Esophagus (tissue), 2 donors: ENCODE results near the gene FMC1. TPM values are rescaled to one million over a fixed set of nuclear protein-coding genes. Genes with fewer than 3 reads are reported as not detected.
"Not testable (repeated sequence)": the region's sequence is repeated elsewhere in the genome, so short reads cannot be mapped to it uniquely, and the experiment has no call there.

Experiments
- H3K27ac ChIP-seq, 2 donors: one replicate each; pipeline ENCODE4 v1.5.1; 2013; ENCODE audit warnings: low read depth in 2 of 2, mild to moderate bottlenecking in 2 of 2, inconsistent platforms in 1 of 2, low read length in 1 of 2, moderate library complexity in 1 of 2
- H3K27me3 ChIP-seq, 2 donors: one replicate each; pipeline ENCODE4 v1.6.1; 2013; ENCODE audit warnings: low read length in 2 of 2, control low read depth in 1 of 2, mild to moderate bottlenecking in 1 of 2; ENCODE audit not compliant: insufficient read depth in 2 of 2, control insufficient read depth in 1 of 2
- H3K36me3 ChIP-seq, 2 donors: one replicate each; pipeline ENCODE4 v1.6.1; 2013; ENCODE audit warnings: low read length in 1 of 2; ENCODE audit not compliant: control insufficient read depth in 2 of 2, insufficient read depth in 2 of 2
- H3K4me1 ChIP-seq, 2 donors: one replicate each; pipeline ENCODE4 v1.6.1; 2013; ENCODE audit warnings: low read length in 1 of 2; ENCODE audit not compliant: control insufficient read depth in 2 of 2, insufficient read depth in 2 of 2
- H3K4me3 ChIP-seq, 2 donors: one replicate each; pipeline ENCODE4 v1.5.1; 2013; ENCODE audit warnings: low read length in 2 of 2, mild to moderate bottlenecking in 2 of 2, low read depth in 1 of 2, moderate library complexity in 1 of 2
- H3K9me3 ChIP-seq, 2 donors: one replicate each; pipeline ENCODE4 v1.6.1; 2013; ENCODE audit warnings: mild to moderate bottlenecking in 2 of 2, low read depth in 1 of 2, low read length in 1 of 2, moderate library complexity in 1 of 2; ENCODE audit not compliant: control insufficient read depth in 2 of 2, insufficient read depth in 1 of 2
- WGBS, 2 donors: extraction: QIAGEN DNeasy Blood & Tissue Kit; methylation state at CpG; one replicate each; pipeline ENCODE4 v1.1.7; 2013; 5-methylcytosine and 5-hydroxymethylcytosine counted together
- polyA plus RNA-seq, 2 donors: library from polyadenylated mRNA; stranded (reverse); fragments of 200-250 nt; gene quantifications; one replicate each; pipeline ENCODE4 v1.2.3, GENCODE V29; 2013
- donor health status: healthy with polysubstance abuse.
- donor health status: Bipolar disorder and iron deficiency.

FMC1 gene
- polyA plus RNA-seq, 2 donors = 13.2 to 22.7 TPM

GRCh38 chr7:139339025-139339424 is 2.1 kb upstream of the FMC1 start:
- Histone ChIP-seq H3K27ac (no peak overlapping the region), H3K4me3 (no peak overlapping the region), H3K36me3 (no peaks in the 10 kb centered on the region), H3K27me3 (no peaks in the 10 kb centered on the region), H3K9me3 (no peaks in the 10 kb centered on the region), H3K4me1 (no peaks in the 10 kb centered on the region)
- 94% methylated on average over 2 of the region's 2 CpGs for WGBS, 2 donors

- H3K27me3 ChIP-seq = no peaks in the 10 kb centered on the region
- H3K4me1 ChIP-seq = no peaks in the 10 kb centered on the region
- H3K9me3 ChIP-seq = no peaks in the 10 kb centered on the region
- no peaks in the 10 kb centered on the region for H3K36me3 ChIP-seq
- WGBS, 2 donors = 75 to 85% methylated on average over 13 of the region's 13 CpGs
- H3K27ac ChIP-seq = peak overlapping the region; percentile 100
- peak overlapping the region; percentile 82 to 97 for H3K4me3 ChIP-seq
These were observed 1.5 kb upstream of the FMC1 start for GRCh38 chr7:139339698-139340036.

- WGBS, 2 donors = 2 to 3% methylated on average over 66 of the region's 66 CpGs
- Histone ChIP-seq H3K27me3 (no peaks in the 10 kb centered on the region), H3K27ac (peak overlapping the region; percentile 100), H3K4me1 (no peaks in the 10 kb centered on the region), H3K4me3 (peak overlapping the region; percentile 82 to 97), H3K36me3 (no peaks in the 10 kb centered on the region), H3K9me3 (no peaks in the 10 kb centered on the region)
These were observed 915 bp upstream of the FMC1 start for GRCh38 chr7:139340037-139340807.

- Histone ChIP-seq H3K4me1 (no peaks in the 10 kb centered on the region), H3K9me3 (no peaks in the 10 kb centered on the region), H3K4me3 (peak overlapping the region; percentile 82 to 97), H3K36me3 (peaks cover 0 to 2% of the 10 kb centered on the region in 2 donors), H3K27ac (peak overlapping the region; percentile 100), H3K27me3 (no peaks in the 10 kb centered on the region)
- 0% methylated on average over 9 of the region's 9 CpGs for WGBS, 2 donors
These were observed 404 bp upstream of the FMC1 start for GRCh38 chr7:139340808-139341057.

- Histone ChIP-seq H3K4me3 (peak overlapping the region; percentile 82 to 97), H3K9me3 (no peaks in the 10 kb centered on the region), H3K4me1 (no peaks in the 10 kb centered on the region), H3K36me3 (peaks cover 2 to 5% of the 10 kb centered on the region in 2 donors), H3K27ac (peak overlapping the region; percentile 100), H3K27me3 (no peaks in the 10 kb centered on the region)
- WGBS, 2 donors = 0 to 1% methylated on average over 9 of the region's 9 CpGs
These were observed 664 bp downstream of the FMC1 start for GRCh38 chr7:139341776-139342226.

GRCh38 chr7:139345042-139345441 is 3.9 kb downstream of the FMC1 start:
- Histone ChIP-seq H3K9me3 (no peaks in the 10 kb centered on the region), H3K27me3 (no peaks in the 10 kb centered on the region), H3K4me3 (no peak overlapping the region), H3K27ac (no peak overlapping the region), H3K4me1 (no peaks in the 10 kb centered on the region), H3K36me3 (peaks cover 2 to 6% of the 10 kb centered on the region in 2 donors)
- 95% methylated on average over 1 of the region's 1 CpG for WGBS, 2 donors

GRCh38 chr7:139351027-139351426 is 9.9 kb downstream of the FMC1 start:
- H3K4me3 ChIP-seq = no peak overlapping the region
- H3K27ac ChIP-seq = no peak overlapping the region
- H3K9me3 ChIP-seq = no peaks in the 10 kb centered on the region
- 93 to 94% methylated on average over 2 of the region's 2 CpGs for WGBS, 2 donors
- no peaks in the 10 kb centered on the region for H3K4me1 ChIP-seq
- H3K36me3 ChIP-seq = peaks cover 0 to 6% of the 10 kb centered on the region in 2 donors
- H3K27me3 ChIP-seq = no peaks in the 10 kb centered on the region

- Histone ChIP-seq H3K9me3 (no peaks in the 10 kb centered on the region), H3K27me3 (no peaks in the 10 kb centered on the region), H3K27ac (no peak overlapping the region), H3K4me1 (no peaks in the 10 kb centered on the region), H3K4me3 (no peak overlapping the region), H3K36me3 (no peaks in the 10 kb centered on the region)
- 97 to 98% methylated on average over 2 of the region's 2 CpGs for WGBS, 2 donors
These were observed 13.6 kb downstream of the FMC1 start for GRCh38 chr7:139354729-139355128.

GRCh38 chr7:139355320-139355719 is 14.2 kb downstream of the FMC1 start:
- 99 to 100% methylated on average over 1 of the region's 1 CpG for WGBS, 2 donors
- no peak overlapping the region for H3K4me3 ChIP-seq
- H3K27me3 ChIP-seq = no peaks in the 10 kb centered on the region
- no peaks in the 10 kb centered on the region for H3K9me3 ChIP-seq
- no peak overlapping the region for H3K27ac ChIP-seq
- no peaks in the 10 kb centered on the region for H3K36me3 ChIP-seq
- no peaks in the 10 kb centered on the region for H3K4me1 ChIP-seq

- WGBS, 2 donors = 93% methylated on average over 27 of the region's 27 CpGs
- not testable (repeated sequence) for H3K4me3 ChIP-seq
These were observed 16.8 kb downstream of the FMC1 start for GRCh38 chr7:139357729-139358506.

More at GRCh38 chr7:139357729-139358506, 16.8 kb downstream of the FMC1 start:
- peak overlapping the region in 1 of 2 donors; percentile 9 for H3K27ac ChIP-seq
- H3K4me1 ChIP-seq, H3K36me3 ChIP-seq, H3K27me3 ChIP-seq, H3K9me3 ChIP-seq: not testable (repeated sequence)
